H9 (cell line): ENCODE results near the gene DIAPH2. TPM values are rescaled to one million over a fixed set of nuclear protein-coding genes. Genes with fewer than 3 reads are reported as not detected.

ENCODE experiments used
- DNase-seq: peaks from one replicate; pipeline ENCODE4 v3.0.0-alpha.2; 2017
- H2AFZ ChIP-seq: one replicate; pipeline ENCODE4 v1.6.1; 2013; ENCODE audit warnings: mild to moderate bottlenecking, low read length, control low read depth, moderate library complexity
- H2AK5ac ChIP-seq: 2 replicates; pipeline ENCODE4 v1.6.1; 2013; ENCODE audit warnings: low read length, control low read depth, mixed read lengths; ENCODE audit not compliant: insufficient read length
- H2BK120ac ChIP-seq: one replicate; pipeline ENCODE4 v1.6.1; 2013; ENCODE audit warnings: low read depth, mild to moderate bottlenecking, low read length, control low read depth, inconsistent platforms; ENCODE audit not compliant: poor library complexity, severe bottlenecking
- H2BK12ac ChIP-seq: 2 replicates; pipeline ENCODE4 v1.6.1; 2013; ENCODE audit warnings: low read length, control low read depth, mixed read lengths, low read depth; ENCODE audit not compliant: insufficient read length
- H2BK15ac ChIP-seq: 2 replicates; pipeline ENCODE4 v1.6.1; 2013; ENCODE audit warnings: low read depth, low read length, control low read depth
- H2BK20ac ChIP-seq: one replicate; pipeline ENCODE4 v1.6.1; 2013; ENCODE audit warnings: low read depth, mild to moderate bottlenecking, low read length, control low read depth, inconsistent platforms; ENCODE audit not compliant: poor library complexity, severe bottlenecking
- H2BK5ac ChIP-seq: 2 replicates; pipeline ENCODE4 v1.6.1; 2013; ENCODE audit warnings: low read length, control low read depth, mixed read lengths; ENCODE audit not compliant: insufficient read length
- H3K14ac ChIP-seq: 2 replicates; pipeline ENCODE4 v1.6.1; 2013; ENCODE audit warnings: low read length, control low read depth; ENCODE audit not compliant: insufficient read depth
- H3K18ac ChIP-seq: 2 replicates; pipeline ENCODE4 v1.6.1; 2013; ENCODE audit warnings: low read depth, mild to moderate bottlenecking, mixed read lengths, low read length, control low read depth; ENCODE audit not compliant: insufficient read length
- H3K23ac ChIP-seq: 2 replicates; pipeline ENCODE4 v1.6.1; 2013; ENCODE audit warnings: low read length, control low read depth, mixed read lengths, low read depth; ENCODE audit not compliant: insufficient read length
- H3K23me2 ChIP-seq: 2 replicates; pipeline ENCODE4 v1.6.1; 2013; ENCODE audit warnings: low read depth, mild to moderate bottlenecking, mixed read lengths, low read length, control low read depth; ENCODE audit not compliant: insufficient read length, poor library complexity, severe bottlenecking
- H3K27ac ChIP-seq: 2 replicates; pipeline ENCODE4 v1.5.1; 2013; ENCODE audit warnings: low read length, control low read depth, mixed read lengths, low read depth; ENCODE audit not compliant: insufficient read length
- H3K27me3 ChIP-seq: 2 replicates; pipeline ENCODE4 v1.6.1; 2013; ENCODE audit warnings: low read length, control low read depth, inconsistent platforms; ENCODE audit not compliant: insufficient read depth
- H3K4ac ChIP-seq: 2 replicates; pipeline ENCODE4 v1.6.1; 2013; ENCODE audit warnings: low read depth, mild to moderate bottlenecking, control low read depth, inconsistent platforms, low read length, moderate library complexity
- H3K4me1 ChIP-seq: 2 replicates; pipeline ENCODE4 v1.6.1; 2013; ENCODE audit warnings: low read length, control low read depth, inconsistent platforms; ENCODE audit not compliant: insufficient read depth
- H3K4me2 ChIP-seq: 2 replicates; pipeline ENCODE4 v1.6.1; 2013; ENCODE audit warnings: low read length, control low read depth, mixed read lengths; ENCODE audit not compliant: insufficient read length, insufficient read depth
- H3K56ac ChIP-seq: 2 replicates; pipeline ENCODE4 v1.6.1; 2013; ENCODE audit warnings: low read depth, mild to moderate bottlenecking, mixed read lengths, low read length, control low read depth; ENCODE audit not compliant: insufficient read length
- H3K79me1 ChIP-seq: 2 replicates; pipeline ENCODE4 v1.6.1; 2013; ENCODE audit warnings: low read depth, mild to moderate bottlenecking, moderate library complexity, low read length, control low read depth, inconsistent platforms; ENCODE audit not compliant: insufficient read depth, poor library complexity, severe bottlenecking
- H3K79me2 ChIP-seq: 2 replicates; pipeline ENCODE4 v1.6.1; 2013; ENCODE audit warnings: low read length, control low read depth, inconsistent platforms; ENCODE audit not compliant: insufficient read depth
- H3K9ac ChIP-seq: 2 replicates; pipeline ENCODE4 v1.6.1; 2013; ENCODE audit warnings: low read length, control low read depth, mixed read lengths; ENCODE audit not compliant: insufficient read length; ENCODE audit errors: extremely low read depth
- H3K9me3 ChIP-seq: one replicate; pipeline ENCODE4 v1.6.1; 2013; ENCODE audit warnings: low read depth, low read length, inconsistent platforms; ENCODE audit not compliant: control insufficient read depth
- H3T11ph ChIP-seq: one replicate; pipeline ENCODE4 v1.6.1; 2013; ENCODE audit warnings: mild to moderate bottlenecking, low read length, control low read depth, inconsistent platforms
- H4K20me1 ChIP-seq: one replicate; pipeline ENCODE4 v1.6.1; 2013; ENCODE audit not compliant: control insufficient read depth, insufficient read length, insufficient read depth
- H4K5ac ChIP-seq: 2 replicates; pipeline ENCODE4 v1.6.1; 2013; ENCODE audit warnings: low read depth, mild to moderate bottlenecking, mixed read lengths, low read length, control low read depth; ENCODE audit not compliant: insufficient read length
- H4K8ac ChIP-seq: replicated peaks from 2 replicates; pipeline ENCODE4 v1.6.1; 2013; ENCODE audit warnings: low read length, control low read depth, mixed read lengths, low read depth; ENCODE audit not compliant: insufficient read length
- H4K91ac ChIP-seq: 2 replicates; pipeline ENCODE4 v1.6.1; 2013; ENCODE audit warnings: low read depth, mild to moderate bottlenecking, moderate library complexity, mixed read lengths, low read length, control low read depth; ENCODE audit not compliant: insufficient read length
- H3K27ac Mint-ChIP-seq, 3 experiments: 2 replicates in 2 of 3; 3 replicates in 1 of 3; pipeline ENCODE4 v1.8.0; 2020 to 2021; ENCODE audit warnings: mixed read lengths in 3 of 3, mild to moderate bottlenecking in 1 of 3, moderate library complexity in 1 of 3
- H3K27me3 Mint-ChIP-seq: 2 replicates; pipeline ENCODE4 v1.8.0; 2021; ENCODE audit warnings: low read depth, mild to moderate bottlenecking, moderate library complexity, mixed read lengths
- H3K36me3 Mint-ChIP-seq, 3 experiments: 2 replicates in 2 of 3; 3 replicates in 1 of 3; pipeline ENCODE4 v1.8.0; 2020 to 2021; ENCODE audit warnings: low read depth in 3 of 3, mixed read lengths in 3 of 3; ENCODE audit not compliant: insufficient read depth in 1 of 3
- H3K4me1 Mint-ChIP-seq, 2 experiments: 2 replicates each; pipeline ENCODE4 v1.8.0; 2020; ENCODE audit warnings: mixed read lengths in 2 of 2
- H3K4me3 Mint-ChIP-seq, 2 experiments: 2 replicates in 1 of 2; 3 replicates in 1 of 2; pipeline ENCODE4 v1.8.0; 2020 to 2021; ENCODE audit warnings: mild to moderate bottlenecking in 2 of 2, mixed read lengths in 2 of 2, moderate library complexity in 1 of 2
- H3K9me3 Mint-ChIP-seq, 2 experiments: 2 replicates in 1 of 2; 3 replicates in 1 of 2; pipeline ENCODE4 v1.8.0; 2020; ENCODE audit warnings: mild to moderate bottlenecking in 2 of 2, mixed read lengths in 2 of 2, moderate library complexity in 1 of 2
- WGBS: extraction: QIAGEN DNeasy Blood & Tissue Kit; methylation state at CpG from one replicate; pipeline ENCODE4 v1.1.7; 2013; ENCODE audit warnings: missing lambda C conversion rate, low lambda C conversion rate, mixed read lengths; ENCODE audit not compliant: insufficient read length; ENCODE audit errors: extremely low coverage; 5-methylcytosine and 5-hydroxymethylcytosine counted together
- total RNA-seq: library from RNA; stranded (reverse); gene quantifications from 2 replicates; pipeline ENCODE4 v1.2.1, GENCODE V29; 2021
- TF ChIP-seq, protein P1 (sequence below): fragments of 200-600 bp; sonication (generic); conservative IDR thresholded peaks from 3 replicates; pipeline ENCODE4 v1.8.0; 2021; ENCODE audit warnings: antibody characterized with exemption, mild to moderate bottlenecking

Gene DIAPH2
- total RNA-seq, 1 experiment from 2014 or later = 45.4 TPM

DNA sequence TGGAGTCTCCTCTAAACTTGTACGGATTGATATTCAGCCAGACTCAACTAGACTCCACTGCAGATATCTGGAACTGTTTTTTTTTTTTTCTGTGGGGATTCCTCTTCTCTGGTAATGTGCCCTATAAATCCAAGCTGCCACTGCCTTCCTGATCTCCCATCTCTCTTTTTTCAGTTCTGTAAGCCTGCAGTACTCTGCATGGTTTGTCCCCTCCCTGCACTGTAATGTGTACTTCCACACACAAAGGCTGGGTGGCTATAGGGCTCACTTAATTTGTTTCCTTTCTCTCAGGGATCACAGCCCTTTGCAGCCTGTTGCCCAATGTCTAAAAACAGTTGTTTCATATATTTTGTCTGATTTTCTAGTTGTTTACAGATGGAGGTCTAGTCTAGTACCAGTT, 114.3 kb downstream of the DIAPH2 start:
- H3K9me3 ChIP-seq = no peaks in the 10 kb centered on the region
- H3K27ac Mint-ChIP-seq = peak overlapping the region in 1 of 3 experiments; percentile 15; a peak in 3 of 7 replicates
- no CpG with 5 or more reads among the region's 1 CpG for WGBS
- no peak overlapping the region for H3K4me2 ChIP-seq
- no peak overlapping the region for H2BK5ac ChIP-seq
- H3K27me3 ChIP-seq = no peaks in the 10 kb centered on the region
- H3K27ac ChIP-seq = no peak overlapping the region
- H2BK12ac ChIP-seq = no peak overlapping the region
- no peaks in the 10 kb centered on the region for H3K79me2 ChIP-seq
- H3K27me3 Mint-ChIP-seq = no peaks in the 10 kb centered on the region
- H4K91ac ChIP-seq = no peak overlapping the region
- DNase-seq = no peak
- H4K5ac ChIP-seq = no peak overlapping the region
- H2AFZ ChIP-seq = no peak overlapping the region
- no peaks in the 10 kb centered on the region for H3K23me2 ChIP-seq
- H3K36me3 Mint-ChIP-seq = no peaks in the 10 kb centered on the region; a peak in 1 of 7 replicates
- H3K18ac ChIP-seq = no peak overlapping the region
- H3K4ac ChIP-seq = no peak overlapping the region
- no peak overlapping the region for H2AK5ac ChIP-seq
- no peak overlapping the region for H2BK15ac ChIP-seq
- peaks cover 3 to 5% of the 10 kb centered on the region in 2 experiments; a peak in 1 of 4 replicates for H3K4me1 Mint-ChIP-seq
- H3K9ac ChIP-seq = no peak overlapping the region
- no peak overlapping the region for H4K8ac ChIP-seq
- no peak overlapping the region for H3K56ac ChIP-seq
- H4K20me1 ChIP-seq = no peaks in the 10 kb centered on the region
- H3K9me3 Mint-ChIP-seq = no peaks in the 10 kb centered on the region
- no peaks in the 10 kb centered on the region for H3K4me1 ChIP-seq
- H2BK20ac ChIP-seq = no peak overlapping the region
- no peak overlapping the region for H2BK120ac ChIP-seq
- H3K79me1 ChIP-seq = no peaks in the 10 kb centered on the region
- H3K23ac ChIP-seq = no peak overlapping the region
- H3K14ac ChIP-seq = no peak overlapping the region
- TF ChIP-seq, protein P1, sequence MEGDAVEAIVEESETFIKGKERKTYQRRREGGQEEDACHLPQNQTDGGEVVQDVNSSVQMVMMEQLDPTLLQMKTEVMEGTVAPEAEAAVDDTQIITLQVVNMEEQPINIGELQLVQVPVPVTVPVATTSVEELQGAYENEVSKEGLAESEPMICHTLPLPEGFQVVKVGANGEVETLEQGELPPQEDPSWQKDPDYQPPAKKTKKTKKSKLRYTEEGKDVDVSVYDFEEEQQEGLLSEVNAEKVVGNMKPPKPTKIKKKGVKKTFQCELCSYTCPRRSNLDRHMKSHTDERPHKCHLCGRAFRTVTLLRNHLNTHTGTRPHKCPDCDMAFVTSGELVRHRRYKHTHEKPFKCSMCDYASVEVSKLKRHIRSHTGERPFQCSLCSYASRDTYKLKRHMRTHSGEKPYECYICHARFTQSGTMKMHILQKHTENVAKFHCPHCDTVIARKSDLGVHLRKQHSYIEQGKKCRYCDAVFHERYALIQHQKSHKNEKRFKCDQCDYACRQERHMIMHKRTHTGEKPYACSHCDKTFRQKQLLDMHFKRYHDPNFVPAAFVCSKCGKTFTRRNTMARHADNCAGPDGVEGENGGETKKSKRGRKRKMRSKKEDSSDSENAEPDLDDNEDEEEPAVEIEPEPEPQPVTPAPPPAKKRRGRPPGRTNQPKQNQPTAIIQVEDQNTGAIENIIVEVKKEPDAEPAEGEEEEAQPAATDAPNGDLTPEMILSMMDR = no peak
- H3K4me3 Mint-ChIP-seq = no peak overlapping the region
- H3T11ph ChIP-seq = no peak overlapping the region
